Activated CD4-positive, alpha-beta T cell treated with anti-CD3 and anti-CD28 coated beads, Interleukin-2, amount 10 ng/mL, durations not matched to agents 24 days and 14 days (primary cell): ENCODE data around the gene CCDC150. TPM values are rescaled to one million over a fixed set of nuclear protein-coding genes. Genes with fewer than 3 reads are reported as not detected.

ENCODE experiments used
- DNase-seq: peaks from one replicate; pipeline ENCODE4 v3.0.0; 2022
- H3K27ac Mint-ChIP-seq: one replicate; pipeline ENCODE4 v1.8.0; 2022; ENCODE audit warnings: mild to moderate bottlenecking, mixed read lengths
- H3K27me3 Mint-ChIP-seq: one replicate; pipeline ENCODE4 v1.8.0; 2022; ENCODE audit warnings: mixed read lengths
- H3K36me3 Mint-ChIP-seq: one replicate; pipeline ENCODE4 v1.8.0; 2022; ENCODE audit warnings: low read depth, mild to moderate bottlenecking, mixed read lengths
- H3K4me1 Mint-ChIP-seq: one replicate; pipeline ENCODE4 v1.8.0; 2021; ENCODE audit warnings: mixed read lengths
- H3K4me3 Mint-ChIP-seq: one replicate; pipeline ENCODE4 v1.8.0; 2022; ENCODE audit warnings: mild to moderate bottlenecking, moderate library complexity, mixed read lengths
- H3K9me3 Mint-ChIP-seq: one replicate; pipeline ENCODE4 v1.8.0; 2021; ENCODE audit warnings: mixed read lengths
- intact Hi-C: fragments of 100-400 bp; cut with micrococcal nuclease; formaldehyde crosslinking; loops from one replicate; pipeline ENCODE4 v1.15.1; 2023
- total RNA-seq: library from RNA; stranded (reverse); gene quantifications from 2 replicates; pipeline ENCODE4 v1.2.3, GENCODE V29; 2022

The CCDC150 gene
- total RNA-seq, 1 donor from 2014 or later, result 21.1 TPM

DNA sequence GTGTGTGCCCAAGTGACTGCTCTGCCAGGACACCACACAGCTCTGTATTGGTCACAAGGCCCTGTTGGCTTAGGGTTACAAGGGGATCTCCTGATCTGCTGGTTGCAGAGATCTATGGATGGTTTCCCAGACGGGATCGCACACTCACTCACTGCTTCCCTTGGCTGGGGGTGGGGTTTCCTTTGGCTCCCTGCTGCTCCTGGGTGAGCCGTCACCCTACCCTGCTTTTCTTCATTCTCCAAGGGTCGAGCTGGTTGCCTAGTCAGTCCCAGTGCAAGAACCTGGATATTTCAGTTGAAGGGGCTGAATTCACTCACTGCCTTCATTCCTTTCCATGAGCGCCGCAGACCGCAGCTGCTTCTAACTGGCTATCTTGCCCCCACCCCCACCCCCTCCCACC, 103.7 kb downstream of the CCDC150 start:
- DNase-seq, result no peak
- H3K4me1 Mint-ChIP-seq, result peaks cover 3% of the 10 kb centered on the region
- no peak overlapping the region for H3K4me3 Mint-ChIP-seq
- intact Hi-C loops, result no loop called here
- no peaks in the 10 kb centered on the region for H3K27me3 Mint-ChIP-seq
- H3K27ac Mint-ChIP-seq, result no peak overlapping the region
- H3K36me3 Mint-ChIP-seq, result peaks cover 18% of the 10 kb centered on the region
- peaks cover 32% of the 10 kb centered on the region for H3K9me3 Mint-ChIP-seq

DNA sequence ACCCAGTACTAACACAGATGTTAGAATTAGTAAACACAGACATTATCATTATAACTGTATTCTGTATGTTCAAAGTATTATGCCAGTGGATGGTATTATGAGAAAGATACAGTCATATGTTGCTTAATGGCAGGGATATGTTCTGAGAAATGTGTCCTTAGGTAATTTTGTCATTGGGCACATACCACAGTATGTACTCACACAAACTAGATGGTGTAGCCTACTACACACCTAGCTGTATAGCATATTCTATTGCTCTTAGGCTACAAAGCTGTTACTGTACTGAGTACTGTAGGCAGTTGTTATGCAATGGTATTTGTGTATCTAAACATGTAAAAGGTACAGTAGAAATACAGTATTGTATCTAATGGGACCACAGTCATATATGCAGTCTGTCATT, 106.2 kb downstream of the CCDC150 start:
- H3K4me3 Mint-ChIP-seq, result no peak overlapping the region
- peaks cover 7% of the 10 kb centered on the region for H3K9me3 Mint-ChIP-seq
- no peak overlapping the region for H3K27ac Mint-ChIP-seq
- intact Hi-C loops, result no loop called here
- peaks cover 12% of the 10 kb centered on the region for H3K4me1 Mint-ChIP-seq
- no peak for DNase-seq
- H3K36me3 Mint-ChIP-seq, result peaks cover 8% of the 10 kb centered on the region
- H3K27me3 Mint-ChIP-seq, result no peaks in the 10 kb centered on the region

DNA sequence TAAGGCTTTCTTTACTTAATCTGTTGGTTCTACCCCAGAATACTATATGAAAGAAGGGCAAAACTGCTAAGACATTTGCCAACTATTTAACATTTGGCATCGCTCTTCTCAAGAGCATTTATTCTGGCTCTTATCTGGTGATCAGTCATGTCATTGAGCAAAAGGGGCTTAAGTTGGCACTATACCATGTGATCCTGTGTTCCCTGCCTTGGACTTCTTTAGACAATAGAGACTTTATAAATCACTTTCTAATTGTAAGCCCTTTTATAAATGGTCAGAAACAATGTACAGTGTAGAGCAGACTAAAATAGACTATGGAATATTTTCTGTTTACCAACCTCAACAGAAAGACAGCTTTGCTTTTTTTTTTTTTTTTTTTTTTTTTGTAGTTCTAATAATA, 107.9 kb downstream of the CCDC150 start:
- peaks cover 2% of the 10 kb centered on the region for H3K36me3 Mint-ChIP-seq
- intact Hi-C loops, result no loop called here
- H3K9me3 Mint-ChIP-seq, result no peaks in the 10 kb centered on the region
- H3K27me3 Mint-ChIP-seq, result no peaks in the 10 kb centered on the region
- no peak for DNase-seq
- H3K4me1 Mint-ChIP-seq, result peaks cover 16% of the 10 kb centered on the region
- no peak overlapping the region for H3K27ac Mint-ChIP-seq
- no peak overlapping the region for H3K4me3 Mint-ChIP-seq

DNA sequence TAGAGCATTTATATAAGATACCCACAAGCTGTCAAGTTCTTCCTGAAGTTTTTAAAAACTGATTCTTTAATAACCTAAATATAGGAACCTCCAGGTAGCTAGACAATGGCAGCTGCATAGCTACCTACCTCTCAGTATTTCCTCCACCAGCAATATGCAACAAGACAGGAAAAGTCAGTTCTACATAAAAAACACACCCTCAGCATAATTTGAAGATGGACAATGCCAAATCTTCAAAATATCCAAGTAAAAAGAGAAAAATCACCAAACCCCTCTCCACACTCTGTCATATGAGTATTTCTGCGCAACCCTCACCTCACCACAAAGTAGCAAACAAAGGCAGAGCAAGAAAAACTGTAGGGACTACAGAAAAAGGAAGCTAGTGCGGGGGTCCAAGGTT, 108.6 kb downstream of the CCDC150 start:
- Mint-ChIP-seq H3K36me3 (peaks cover 2% of the 10 kb centered on the region), H3K27me3 (no peaks in the 10 kb centered on the region)

DNA sequence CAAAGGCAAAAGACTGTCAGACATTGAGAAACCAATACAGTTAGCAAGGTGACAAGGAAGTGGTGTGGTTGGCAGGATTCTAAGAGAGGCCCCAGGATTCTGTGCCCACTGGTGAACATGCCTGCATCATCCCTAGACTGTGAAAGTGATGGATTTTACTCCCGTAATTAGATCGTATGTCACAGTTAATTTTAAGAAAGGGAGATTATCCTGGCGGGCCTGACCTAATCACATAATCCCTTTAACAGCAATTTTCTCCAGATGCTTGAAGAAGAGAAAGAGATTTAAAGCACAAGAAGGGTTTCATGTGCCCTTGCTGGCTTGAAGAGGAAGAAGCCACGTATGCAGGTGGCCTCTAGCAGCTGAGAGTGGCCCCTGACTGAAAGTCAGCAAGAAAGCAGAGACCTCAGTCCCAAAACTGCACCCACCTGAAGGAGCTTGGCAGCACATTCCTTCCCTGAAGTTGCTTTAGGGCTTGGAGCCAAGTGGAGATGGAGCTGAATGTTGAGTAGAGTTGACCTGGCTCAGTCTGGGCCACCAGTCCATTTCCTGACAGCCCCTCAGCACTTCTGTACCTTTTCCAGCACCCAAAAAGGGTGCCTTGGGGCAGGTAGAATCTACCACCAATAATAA, 110.9 kb downstream of the CCDC150 start:
- no peak overlapping the region for H3K27ac Mint-ChIP-seq
- H3K4me1 Mint-ChIP-seq, result peaks cover 16% of the 10 kb centered on the region
- intact Hi-C loops, result loop anchor here (10.0 kb wide), 1 partner anchor 624 kb away; no protein-coding TSS in a partner anchor

More for the DNA sequence above, 108.6 kb downstream of the CCDC150 start:
- intact Hi-C loops, result no loop called here
- no peak for DNase-seq
- peaks cover 1% of the 10 kb centered on the region for H3K9me3 Mint-ChIP-seq
- peak overlapping the region; percentile 12 for H3K4me3 Mint-ChIP-seq
- peaks cover 16% of the 10 kb centered on the region for H3K4me1 Mint-ChIP-seq
- H3K27ac Mint-ChIP-seq, result no peak overlapping the region

GRCh38 chr2:196750977-196751631, 111.6 kb downstream of the CCDC150 start:
- no peak overlapping the region for H3K27ac Mint-ChIP-seq
- peaks cover 15% of the 10 kb centered on the region for H3K36me3 Mint-ChIP-seq
- H3K4me1 Mint-ChIP-seq, result peaks cover 16% of the 10 kb centered on the region
- H3K9me3 Mint-ChIP-seq, result peaks cover 26% of the 10 kb centered on the region
- no peak overlapping the region for H3K4me3 Mint-ChIP-seq
- H3K27me3 Mint-ChIP-seq, result no peaks in the 10 kb centered on the region
- intact Hi-C loops, result loop anchor here (10.0 kb wide), 1 partner anchor 624 kb away; no protein-coding TSS in a partner anchor
- DNase-seq, result peak; percentile 90

More for the DNA sequence above, 110.9 kb downstream of the CCDC150 start:
- no peak for DNase-seq
- no peak overlapping the region for H3K4me3 Mint-ChIP-seq
- no peaks in the 10 kb centered on the region for H3K27me3 Mint-ChIP-seq
- H3K36me3 Mint-ChIP-seq, result peaks cover 9% of the 10 kb centered on the region
- H3K9me3 Mint-ChIP-seq, result peaks cover 20% of the 10 kb centered on the region

GRCh38 chr2:196758474-196759377, 119.2 kb downstream of the CCDC150 start:
- intact Hi-C loops, result loop anchor here (10.0 kb wide), 1 partner anchor 616 kb away; no protein-coding TSS in a partner anchor
- H3K27me3 Mint-ChIP-seq, result no peaks in the 10 kb centered on the region
- H3K9me3 Mint-ChIP-seq, result peaks cover 26% of the 10 kb centered on the region
- H3K36me3 Mint-ChIP-seq, result peaks cover 53% of the 10 kb centered on the region
- no peak overlapping the region for H3K4me3 Mint-ChIP-seq
- H3K4me1 Mint-ChIP-seq, result peaks cover 2% of the 10 kb centered on the region
- DNase-seq, result peak; percentile 41
- H3K27ac Mint-ChIP-seq, result no peak overlapping the region

GRCh38 chr2:196759378-196759706, 119.8 kb downstream of the CCDC150 start:
- Mint-ChIP-seq H3K36me3 (peaks cover 53% of the 10 kb centered on the region), H3K4me3 (no peak overlapping the region), H3K27ac (no peak overlapping the region), H3K4me1 (peaks cover 2% of the 10 kb centered on the region), H3K9me3 (peaks cover 20% of the 10 kb centered on the region), H3K27me3 (no peaks in the 10 kb centered on the region)
- no peak for DNase-seq
- intact Hi-C loops, result loop anchor here (10.0 kb wide), 1 partner anchor 615 kb away; no protein-coding TSS in a partner anchor

DNA sequence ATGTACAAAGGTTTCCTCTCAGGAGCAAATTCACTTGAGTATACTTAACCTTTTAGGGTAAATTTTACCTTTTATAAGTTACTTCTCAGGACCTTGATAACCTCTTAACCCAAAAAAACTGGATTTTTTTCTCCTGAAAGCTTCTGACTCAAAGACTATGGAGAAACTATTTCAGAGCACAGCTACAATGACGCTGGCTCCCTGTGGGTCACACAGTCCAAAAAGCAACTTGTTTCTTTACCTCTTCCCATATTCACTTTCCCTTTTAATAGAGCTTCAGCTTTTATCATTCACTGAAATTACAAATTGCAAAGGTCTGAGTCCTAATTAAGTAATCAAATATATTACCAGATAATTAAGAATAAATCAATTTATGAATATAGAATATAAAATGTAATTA, 127.6 kb downstream of the CCDC150 start:
- H3K36me3 Mint-ChIP-seq, result peaks cover 42% of the 10 kb centered on the region
- H3K4me3 Mint-ChIP-seq, result no peak overlapping the region
- H3K27ac Mint-ChIP-seq, result no peak overlapping the region
- intact Hi-C loops, result no loop called here
- H3K4me1 Mint-ChIP-seq, result peaks cover 2% of the 10 kb centered on the region
- H3K9me3 Mint-ChIP-seq, result no peaks in the 10 kb centered on the region
- no peak for DNase-seq
- no peaks in the 10 kb centered on the region for H3K27me3 Mint-ChIP-seq

Other genes with a start within 250 kb of the CCDC150 start
- 0.50 and 0.63 TPM in 2 replicates for gene HECW2, start 46.2 kb upstream of the CCDC150 start, total RNA-seq
- 78.5 and 83.2 TPM in 2 replicates for gene GTF3C3, start 160.0 kb downstream of the CCDC150 start, total RNA-seq
- gene C2orf66, start 169.6 kb downstream of the CCDC150 start, total RNA-seq, result 0.17 and 0.33 TPM in 2 replicates